ENCODE data around the gene PHF21B. TPM values are rescaled to one million over a fixed set of nuclear protein-coding genes. Genes with fewer than 3 reads are reported as not detected.

PHF21B gene
- total and polyA plus RNA-seq, 2 of the 8 experiments (the other 6 are each of a cell fraction or from before 2014, with no cell fraction given), result 19.3 to 68.1 TPM

DNA sequence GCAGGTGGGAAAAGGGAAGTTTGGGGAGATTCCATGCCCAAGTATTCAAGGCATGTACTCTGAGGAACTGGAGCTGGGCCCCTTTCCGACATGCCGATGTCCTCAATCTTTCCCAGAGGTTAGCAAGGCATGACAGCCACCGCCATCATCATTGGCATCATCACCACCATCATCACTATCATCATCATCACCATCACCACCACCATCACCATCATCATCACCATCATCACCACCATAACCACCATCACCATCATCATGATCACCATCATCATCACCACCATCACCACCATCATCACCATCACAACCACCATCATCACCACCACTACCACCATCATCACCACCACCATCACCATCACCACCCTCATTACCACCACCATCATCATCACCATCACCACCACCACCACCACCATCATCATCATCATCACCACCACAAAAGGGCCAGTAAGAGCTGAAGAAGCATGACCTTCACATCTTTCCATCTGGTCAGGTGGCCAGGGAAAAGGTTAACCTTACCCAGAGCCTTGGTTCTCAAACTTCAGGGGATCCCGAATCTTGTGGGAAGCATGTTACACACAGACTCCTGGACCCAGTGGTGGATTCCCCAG lies 25.8 kb downstream of the PHF21B start:
- no peak overlapping the region for H3K14ac ChIP-seq (ENCODE audit: insufficient read length)

More for the DNA sequence above, 25.8 kb downstream of the PHF21B start:
- Histone ChIP-seq H3K4ac (replicated peaks; ENCODE audit: insufficient read length, low read depth, low read length) (no peak overlapping the region), H3K79me1 (ENCODE audit: low read depth, low read length) (peaks cover 40% of the 10 kb centered on the region), H4K8ac (ENCODE audit: extremely low read depth, insufficient read depth, low read length) (no peak overlapping the region), H3K4me1 (replicated peaks in 1 of 4; ENCODE audit: control insufficient read depth in 3 of 4, insufficient read depth in 4 of 4, low read length in 3 of 4) (peaks cover 0 to 8% (median 4%) of the 10 kb centered on the region in 4 experiments; a peak in 3 of 7 replicates), H3K4me2 (ENCODE audit: insufficient read depth in 1 of 2, low read depth in 2 of 2, low read length in 2 of 2) (no peak overlapping the region), H4K91ac (replicated peaks; ENCODE audit: insufficient read length, low read length) (no peak overlapping the region), H2AFZ (ENCODE audit: low read length) (no peak overlapping the region), H3K4me3 (ENCODE audit: extremely low read depth in 1 of 4, insufficient read depth in 2 of 4, low read depth in 3 of 4, low read length in 4 of 4) (no peak overlapping the region), H3K36me3 (ENCODE audit: control insufficient read depth in 2 of 4, insufficient read depth in 4 of 4, low read length in 3 of 4) (peaks cover 0 to 46% (median 29%) of the 10 kb centered on the region in 4 experiments; a peak in 5 of 8 replicates), H4K5ac (ENCODE audit: insufficient read length, low read depth, low read length) (no peak overlapping the region), H2BK12ac (ENCODE audit: low read depth, low read length) (no peak overlapping the region), H3K18ac (ENCODE audit: extremely low read depth, low read length) (no peak overlapping the region), H3K79me2 (ENCODE audit: control insufficient read depth in 1 of 2, insufficient read depth in 2 of 2, low read length in 2 of 2) (peaks cover 35 to 96% of the 10 kb centered on the region in 2 experiments), H3K23me2 (ENCODE audit: low read depth, low read length) (peaks cover 10% of the 10 kb centered on the region; the same call in 1 of the 2 replicates), H3K56ac (replicated peaks; ENCODE audit: insufficient read length, low read depth, low read length) (no peak overlapping the region), H4K20me1 (replicated peaks in 1 of 2; ENCODE audit: control insufficient read depth in 1 of 2, insufficient read depth in 2 of 2, low read length in 2 of 2) (peaks cover 46 to 61% of the 10 kb centered on the region in 2 experiments), H2BK5ac (ENCODE audit: low read depth, low read length) (no peak overlapping the region), H3K27ac (ENCODE audit: low read depth, low read length) (no peak overlapping the region), H3K9me3 (ENCODE audit: insufficient read depth in 2 of 2, low read depth in 1 of 2, low read length in 1 of 2) (peaks cover 0 to 4% of the 10 kb centered on the region in 2 experiments; a peak in 1 of 4 replicates), H3K23ac (ENCODE audit: insufficient read length) (no peak overlapping the region), H2BK15ac (ENCODE audit: low read length) (no peak overlapping the region), H3K9ac (replicated peaks in 1 of 4; ENCODE audit: extremely low read depth in 1 of 4, low read depth in 3 of 4, low read length in 3 of 4) (no peak overlapping the region), H2AK5ac (ENCODE audit: low read depth, low read length) (0 out of 2 replicates have a peak overlapping the region, but pooled peaks have one; percentile 40), H3K27me3 (replicated peaks in 1 of 4; ENCODE audit: control insufficient read depth in 3 of 4, extremely low read depth in 1 of 4, insufficient read depth in 3 of 4, low read length in 3 of 4) (no peaks in the 10 kb centered on the region), H2BK120ac (replicated peaks; ENCODE audit: low read depth, low read length) (no peak overlapping the region), H2BK20ac (ENCODE audit: low read length) (no peak overlapping the region)
- no peak for TF ChIP-seq NANOG (IDR thresholded peaks at IDR 0.05; ENCODE audit: insufficient read depth, low read depth, low read length, poor library complexity, severe bottlenecking)
- TF ChIP-seq POLR2AphosphoS5 (IDR thresholded peaks at IDR 0.05; ENCODE audit: low read depth, low read length), result peak; percentile 44; the same call in 1 of the 2 replicates
- FAIRE-seq, result no peak
- WGBS, 2 experiments (ENCODE audit: extremely low coverage in 1 of 2, insufficient coverage in 1 of 2, insufficient read length in 1 of 2, insufficient replicate concordance in 2 of 2, low coverage in 1 of 2, low lambda C conversion rate in 2 of 2, missing lambda C conversion rate in 1 of 2), result 97% methylated on average over 4 of the region's 4 CpGs; no CpG with 5 or more reads in 1 of the 2 experiments
- no peak for DNase-seq (ENCODE audit: low read depth in 1 of 2, low spot score in 2 of 2)
- POLR2A ChIA-PET (ENCODE audit: partially characterized antibody), result interaction anchor here (0.6 to 17.9 kb wide), 6 partner anchors 11 to 326 kb away, joined by 3 to 224 read pairs (median 10); partner anchors contain the start of gene PHF21B
- CTCF ChIA-PET (ENCODE audit: partially characterized antibody), result interaction anchor here (0.7 to 1.5 kb wide), 5 partner anchors 9 to 112 kb away, joined by 3 to 6 read pairs (median 5); no protein-coding TSS in a partner anchor

Data from H1 (cell line).